NB4 (cell line): Measurements from ENCODE around the gene TCF12.

Experiments
- DNase-seq: peaks from one replicate; pipeline ENCODE4 v3.0.0; 2010; ENCODE audit warnings: low read depth
- H3K4me3 ChIP-seq: one replicate; pipeline ENCODE4 v1.5.1; 2011; ENCODE audit warnings: mild to moderate bottlenecking, low read depth, low read length, moderate library complexity
- CTCF ChIP-seq: IDR thresholded peaks from one replicate; pipeline ENCODE4 v1.5.1; 2012; ENCODE audit warnings: low read depth, low read length
- MYC ChIP-seq: IDR thresholded peaks from 2 replicates; pipeline ENCODE4 v1.6.1; 2011; ENCODE audit warnings: low read depth, low read length
- POLR2A ChIP-seq: IDR thresholded peaks from 2 replicates; pipeline ENCODE4 v1.6.1; 2011; ENCODE audit warnings: mild to moderate bottlenecking; ENCODE audit not compliant: insufficient read length; ENCODE audit errors: extremely low read depth
- TF ChIP-seq, protein P1 (sequence below): IDR thresholded peaks from 2 replicates; pipeline ENCODE4 v1.6.1; 2011; ENCODE audit warnings: low read depth, low read length

The TCF12 gene

DNA sequence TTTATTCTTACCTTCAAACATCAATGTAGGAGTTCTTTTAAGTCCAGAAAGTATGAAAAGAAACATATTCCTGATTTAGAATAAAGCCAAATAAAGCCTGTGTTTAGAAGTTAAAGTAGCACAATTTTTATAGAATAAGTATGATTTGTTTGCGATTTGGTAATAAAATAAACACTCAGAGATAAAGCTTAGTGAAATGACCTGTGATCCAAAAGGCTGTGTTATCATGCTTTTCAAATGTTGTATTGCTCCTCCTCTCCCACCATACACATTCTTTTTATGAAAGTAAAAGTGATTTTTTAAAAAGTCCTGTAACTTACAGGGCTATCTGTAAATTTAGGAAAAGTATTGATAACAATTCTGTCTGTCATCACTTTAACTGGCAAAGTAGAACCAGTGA, 319.2 kb downstream of the TCF12 start:
- H3K4me3 ChIP-seq = no peak overlapping the region
- no peak for DNase-seq
- TF ChIP-seq CTCF (no peak), MYC (no peak), POLR2A (no peak)
- TF ChIP-seq, protein P1, sequence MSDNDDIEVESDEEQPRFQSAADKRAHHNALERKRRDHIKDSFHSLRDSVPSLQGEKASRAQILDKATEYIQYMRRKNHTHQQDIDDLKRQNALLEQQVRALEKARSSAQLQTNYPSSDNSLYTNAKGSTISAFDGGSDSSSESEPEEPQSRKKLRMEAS = no peak

DNA sequence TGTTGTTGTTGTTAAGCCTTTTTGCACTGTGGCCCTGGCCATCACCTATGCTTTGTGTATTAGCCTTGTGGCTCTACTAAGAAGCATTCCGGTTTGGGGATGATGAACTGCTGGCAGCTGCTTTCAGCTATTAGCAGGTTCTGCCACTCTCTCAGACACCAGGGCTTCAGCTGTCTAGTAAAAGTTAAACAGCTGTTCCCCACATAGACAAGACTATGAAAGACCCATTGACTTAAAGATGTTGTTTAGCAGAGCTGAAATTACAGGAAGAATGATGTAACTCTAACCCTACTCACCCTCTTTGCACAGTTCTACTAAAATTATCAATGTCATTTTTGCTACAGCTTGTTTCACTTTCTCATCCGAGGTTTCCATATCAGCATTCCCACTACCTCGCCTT, 326.7 kb downstream of the TCF12 start:
- DNase-seq = no peak
- TF ChIP-seq MYC = no peak
- H3K4me3 ChIP-seq = no peak overlapping the region

DNA sequence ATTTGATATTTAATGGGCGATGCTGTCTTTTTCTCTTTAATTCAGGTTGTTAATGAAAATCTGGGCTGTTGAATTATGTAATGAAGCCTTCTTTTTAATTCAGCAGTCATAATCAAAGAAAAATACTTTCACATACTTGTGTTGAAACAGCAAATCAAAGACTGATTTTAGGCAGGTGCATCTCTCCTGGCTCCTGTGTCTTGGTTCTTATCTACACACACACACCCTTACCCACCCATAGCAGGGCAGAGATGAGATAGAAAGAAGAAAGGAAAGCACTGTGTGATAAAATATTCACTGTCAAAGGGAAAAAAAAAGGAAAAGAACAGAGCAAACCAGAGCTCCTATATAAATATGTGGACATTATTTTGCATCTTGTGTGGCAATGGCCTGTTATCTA, 327.3 kb downstream of the TCF12 start:
- no peak for DNase-seq
- no peak overlapping the region for H3K4me3 ChIP-seq

GRCh38 chr15:57248074-57248473, 329.6 kb downstream of the TCF12 start:
- TF ChIP-seq, protein P1 = no peak
- no peak for TF ChIP-seq CTCF
- TF ChIP-seq MYC = no peak
- no peak for TF ChIP-seq POLR2A
- H3K4me3 ChIP-seq = no peak overlapping the region
- no peak for DNase-seq

More for the DNA sequence above, 327.3 kb downstream of the TCF12 start:
- TF ChIP-seq MYC = no peak
- TF ChIP-seq, protein P1 = no peak
- TF ChIP-seq CTCF = no peak
- no peak for TF ChIP-seq POLR2A

DNA sequence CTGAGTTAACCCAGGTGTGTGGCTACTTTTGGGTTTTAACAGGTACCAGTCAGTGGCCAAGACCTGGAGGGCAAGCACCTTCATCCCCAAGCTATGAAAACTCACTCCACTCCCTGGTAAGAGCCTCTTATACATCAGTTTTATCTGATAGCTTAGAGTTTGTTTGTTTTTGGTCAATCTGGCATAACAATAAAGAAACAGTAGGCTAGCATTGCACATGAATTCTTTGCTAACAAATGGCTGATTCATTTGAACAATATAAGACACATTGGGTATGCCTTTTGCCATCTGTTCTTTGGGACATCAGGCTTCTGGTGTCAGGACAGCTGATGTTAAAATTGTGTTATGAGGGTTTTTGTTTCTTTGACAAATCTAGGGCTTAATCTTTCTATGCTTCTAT, 332.9 kb downstream of the TCF12 start:
- H3K4me3 ChIP-seq = no peak overlapping the region
- TF ChIP-seq MYC = no peak
- no peak for TF ChIP-seq CTCF
- TF ChIP-seq, protein P1 = no peak
- TF ChIP-seq POLR2A = no peak
- DNase-seq = no peak

GRCh38 chr15:57251941-57252340, 333.5 kb downstream of the TCF12 start:
- DNase-seq = no peak
- TF ChIP-seq, protein P1 = no peak
- TF ChIP-seq MYC (no peak), POLR2A (no peak), CTCF (no peak)

More at GRCh38 chr15:57251941-57252340, 333.5 kb downstream of the TCF12 start:
- no peak overlapping the region for H3K4me3 ChIP-seq
